Breast epithelium (tissue), 3 donors: ENCODE data around the gene TBX6.

Source experiments
- CTCF ChIP-seq, 3 donors: fragments of 450-650 bp; IDR thresholded peaks; one replicate each; pipeline ENCODE4 v1.5.1; 2016 to 2017; ENCODE audit warnings: antibody characterized with exemption in 3 of 3, mild to moderate bottlenecking in 3 of 3, moderate library complexity in 3 of 3
- POLR2A ChIP-seq: fragments of 450-650 bp; IDR thresholded peaks from one replicate; pipeline ENCODE4 v1.6.1; 2016; ENCODE audit warnings: antibody characterized with exemption, mild to moderate bottlenecking, moderate library complexity

- TF ChIP-seq CTCF (IDR thresholded peaks at IDR 0.05) (no peak), POLR2A (no peak)
These were observed 37.3 kb downstream of the TBX6 start for GRCh38 chr16:30054451-30054850.
